Right lung (tissue), 10 donors: ENCODE results near the gene TCTA. TPM values are rescaled to one million over a fixed set of nuclear protein-coding genes. Genes with fewer than 3 reads are reported as not detected.
A peak's percentile ranks its signal among the peaks of the same experiment; 100 is the strongest.
"Not testable (repeated sequence)": the region's sequence is repeated elsewhere in the genome, so short reads cannot be mapped to it uniquely, and the experiment has no call there.

ENCODE experiments used
- DNase-seq, 2 donors: peaks; one replicate each; pipeline ENCODE4 v3.0.0-alpha.2; 2013
- long read RNA-seq, 8 donors: transcript quantifications; one replicate each; lab custom pipeline, GENCODE V29; 2026
- polyA plus RNA-seq, 5 donors: library from polyadenylated mRNA; unstranded; fragments of 120-200 nt; gene quantifications; one replicate each; pipeline versions ENCODE4 v1.2.1 to v1.2.3, GENCODE V29; 2013; ENCODE audit warnings: inconsistent platforms in 1 of 5, low replicate concordance in 1 of 5; ENCODE audit not compliant: insufficient read length in 5 of 5, insufficient read depth in 1 of 5

TCTA gene
- polyA plus RNA-seq, result 10 to 100 TPM; 17.3 to 24.0 (median 20.9) TPM
- long read RNA-seq, donor 1, transcript TCTA-201 (3 exons, 2,146 nt), result major isoform, 16 of 17 reads
- long read RNA-seq, donor 1, partial matches to known transcripts, result 0 of 17 reads
- long read RNA-seq, donor 1, other reads (novel, unspliced or antisense), result 0 of 17 reads
- long read RNA-seq, donor 2, partial matches to known transcripts, result 0 of 5 reads
- long read RNA-seq, donor 2, other reads (novel, unspliced or antisense), result 0 of 5 reads
- long read RNA-seq, donor 3, partial matches to known transcripts, result 5 of 7 reads
- long read RNA-seq, donor 3, other reads (novel, unspliced or antisense), result 0 of 7 reads
- long read RNA-seq, donor 4, partial matches to known transcripts, result 0 of 3 reads
- long read RNA-seq, donor 4, other reads (novel, unspliced or antisense), result 0 of 3 reads
- long read RNA-seq, donor 5, transcript TCTA-201 (3 exons, 2,146 nt), result major isoform, 12 of 12 reads
- long read RNA-seq, donor 5, partial matches to known transcripts, result 0 of 12 reads
- long read RNA-seq, donor 5, other reads (novel, unspliced or antisense), result 0 of 12 reads
- long read RNA-seq, donor 6, transcript TCTA-201 (3 exons, 2,146 nt), result major isoform, 11 of 12 reads
- long read RNA-seq, donor 6, partial matches to known transcripts, result 0 of 12 reads
- long read RNA-seq, donor 6, other reads (novel, unspliced or antisense), result 0 of 12 reads
- long read RNA-seq, donor 7, transcript TCTA-201 (3 exons, 2,146 nt), result major isoform, 18 of 19 reads
- long read RNA-seq, donor 7, partial matches to known transcripts, result 0 of 19 reads
- long read RNA-seq, donor 7, other reads (novel, unspliced or antisense), result 0 of 19 reads
- long read RNA-seq, donor 8, partial matches to known transcripts, result 0 of 5 reads
- long read RNA-seq, donor 8, other reads (novel, unspliced or antisense), result 0 of 5 reads

GRCh38 chr3:49411968-49412631, at the start of gene TCTA, which contains the start of gene RHOA:
Gene TCTA (plus strand): TSS chr3:49412423. CDS start chr3:49412427, 4 bp downstream.
Gene RHOA (minus strand): TSS chr3:49411976. CDS start chr3:49375589, 36,387 bp downstream.
- DNase-seq, result peak; percentile 99 to 100

- DNase-seq, result no peak
Observed at GRCh38 chr3:49362561-49362960, 49.7 kb upstream of the TCTA start.

GRCh38 chr3:49370585-49371290, 41.5 kb upstream of the TCTA start:
- no peak for DNase-seq

GRCh38 chr3:49371946-49372345, 40.3 kb upstream of the TCTA start:
- no peak for DNase-seq

GRCh38 chr3:49377483-49377882, 34.7 kb upstream of the TCTA start:
- DNase-seq, result no peak

- DNase-seq, result no peak
Observed at GRCh38 chr3:49378249-49378895, 33.9 kb upstream of the TCTA start.

- DNase-seq, result no peak
Observed at GRCh38 chr3:49383387-49383786, 28.8 kb upstream of the TCTA start.

GRCh38 chr3:49385617-49386016, 26.6 kb upstream of the TCTA start:
- DNase-seq, result no peak

GRCh38 chr3:49386056-49386756, 26.0 kb upstream of the TCTA start:
- DNase-seq, result no peak

- DNase-seq, result no peak
Observed at GRCh38 chr3:49387721-49388120, 24.5 kb upstream of the TCTA start.

- DNase-seq, result no peak
Observed at GRCh38 chr3:49388289-49388820, 23.9 kb upstream of the TCTA start.

- DNase-seq, result no peak
Observed at GRCh38 chr3:49389297-49389696, 22.9 kb upstream of the TCTA start.

- DNase-seq, result not testable (repeated sequence)
Observed at GRCh38 chr3:49391310-49391709, 20.9 kb upstream of the TCTA start.

GRCh38 chr3:49397470-49397869, 14.8 kb upstream of the TCTA start:
- DNase-seq, result no peak

GRCh38 chr3:49399461-49399860, 12.8 kb upstream of the TCTA start:
- no peak for DNase-seq

GRCh38 chr3:49401766-49402165, 10.5 kb upstream of the TCTA start:
- DNase-seq, result peak; percentile 24 to 40

GRCh38 chr3:49403891-49404290, 8.3 kb upstream of the TCTA start:
- DNase-seq, result no peak

- not testable (repeated sequence) for DNase-seq
Observed at GRCh38 chr3:49405570-49405969, 6.7 kb upstream of the TCTA start.
